ENCODE results near the gene KCND3. TPM values are rescaled to one million over a fixed set of nuclear protein-coding genes. Genes with fewer than 3 reads are reported as not detected.

KCND3 gene
- total RNA-seq, 3 donors from 2014 or later (not counting 1 experiment from before 2014, with no cell fraction given), result 0.07 to 0.16 TPM; not detected in 1

GRCh38 chr1:111909030-111909429, 80.4 kb downstream of the KCND3 start:
- TF ChIP-seq CTCF (IDR thresholded peaks at IDR 0.05), result no peak
- intact Hi-C loops (cut with micrococcal nuclease), result no loop called here
- ATAC-seq (no peak), DNase-seq (no peak)
- no peaks in the 10 kb centered on the region for H3K9me3 ChIP-seq (ENCODE audit: control insufficient read depth, insufficient read depth, low read length)
- H3K4me1 ChIP-seq (ENCODE audit: control insufficient read depth, insufficient read depth, low read length), result no peaks in the 10 kb centered on the region
- H3K27me3 ChIP-seq (ENCODE audit: control insufficient read depth, insufficient read depth, low read length), result no peaks in the 10 kb centered on the region
- H3K4me3 ChIP-seq (ENCODE audit: low read length), result no peak overlapping the region
- no peak overlapping the region for H3K27ac ChIP-seq (ENCODE audit: low read length)
- H3K27me3 Mint-ChIP-seq (ENCODE audit: low read depth in 2 of 2), result peaks cover 12 to 49% of the 10 kb centered on the region in 2 donors
- WGBS (ENCODE audit: insufficient coverage), result 76% methylated on average over 4 of the region's 4 CpGs
- no peaks in the 10 kb centered on the region for H3K9me3 Mint-ChIP-seq
- no peaks in the 10 kb centered on the region for H3K36me3 ChIP-seq (ENCODE audit: control insufficient read depth, insufficient read depth, low read length)
- no peaks in the 10 kb centered on the region for H3K36me3 Mint-ChIP-seq
- H3K4me1 Mint-ChIP-seq, result no peaks in the 10 kb centered on the region
- H3K27ac Mint-ChIP-seq, result no peak overlapping the region
- H3K4me3 Mint-ChIP-seq, result no peak overlapping the region

DNA sequence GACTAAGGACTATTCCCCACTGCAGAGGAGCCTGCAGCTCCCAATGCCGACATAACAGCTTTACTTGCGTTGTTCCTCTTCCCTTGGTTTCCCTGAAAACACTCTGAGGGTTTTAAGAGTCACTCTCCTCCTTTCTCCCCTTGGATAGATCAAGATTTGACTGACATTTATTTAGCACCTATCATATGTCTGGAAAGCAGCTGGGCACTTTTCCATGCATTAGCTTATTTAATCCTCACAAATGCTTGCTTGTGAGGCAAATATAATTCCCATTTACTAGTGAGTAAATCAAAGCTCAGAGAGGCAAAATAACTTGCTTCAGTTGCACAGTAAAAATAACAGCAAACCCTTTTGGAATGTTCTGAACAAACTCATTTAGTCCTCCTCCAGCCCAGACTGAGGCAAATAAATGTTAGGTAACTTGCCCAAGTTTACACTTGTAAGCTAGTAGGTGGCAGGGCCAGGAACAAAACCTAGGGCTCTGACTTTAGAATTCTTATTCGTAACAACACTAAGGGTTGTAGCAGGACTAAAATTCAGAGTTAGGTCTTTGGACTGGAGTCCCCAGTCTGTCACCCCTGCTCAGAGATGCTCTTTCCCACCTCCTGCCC, 81.4 kb downstream of the KCND3 start:
- Histone ChIP-seq H3K27me3 (ENCODE audit: control insufficient read depth, insufficient read depth, low read length) (no peaks in the 10 kb centered on the region), H3K27ac (ENCODE audit: low read length) (no peak overlapping the region), H3K4me1 (ENCODE audit: control insufficient read depth, insufficient read depth, low read length) (no peaks in the 10 kb centered on the region), H3K9me3 (ENCODE audit: control insufficient read depth, insufficient read depth, low read length) (no peaks in the 10 kb centered on the region), H3K36me3 (ENCODE audit: control insufficient read depth, insufficient read depth, low read length) (no peaks in the 10 kb centered on the region), H3K4me3 (ENCODE audit: low read length) (no peak overlapping the region)
- Mint-ChIP-seq H3K27ac (no peak overlapping the region), H3K4me3 (no peak overlapping the region), H3K36me3 (no peaks in the 10 kb centered on the region), H3K4me1 (no peaks in the 10 kb centered on the region), H3K27me3 (ENCODE audit: low read depth in 2 of 2) (peaks cover 12 to 40% of the 10 kb centered on the region in 2 donors), H3K9me3 (no peaks in the 10 kb centered on the region)
- intact Hi-C loops (cut with micrococcal nuclease), result no loop called here
- no peak for DNase-seq
- ATAC-seq, result no peak
- WGBS (ENCODE audit: insufficient coverage), result 84% methylated on average over 3 of the region's 3 CpGs
- no peak for TF ChIP-seq CTCF (IDR thresholded peaks at IDR 0.05)

- Mint-ChIP-seq H3K27ac (no peak overlapping the region), H3K9me3 (no peaks in the 10 kb centered on the region), H3K27me3 (ENCODE audit: low read depth in 2 of 2) (peaks cover 12 to 40% of the 10 kb centered on the region in 2 donors), H3K36me3 (no peaks in the 10 kb centered on the region), H3K4me3 (no peak overlapping the region), H3K4me1 (no peaks in the 10 kb centered on the region)
- WGBS (ENCODE audit: insufficient coverage), result 85% methylated on average over 3 of the region's 3 CpGs
- no peaks in the 10 kb centered on the region for H3K4me1 ChIP-seq (ENCODE audit: control insufficient read depth, insufficient read depth, low read length)
- H3K36me3 ChIP-seq (ENCODE audit: control insufficient read depth, insufficient read depth, low read length), result no peaks in the 10 kb centered on the region
- TF ChIP-seq CTCF (IDR thresholded peaks at IDR 0.05), result no peak
- no peak for DNase-seq
- intact Hi-C loops (cut with micrococcal nuclease), result no loop called here
- no peaks in the 10 kb centered on the region for H3K9me3 ChIP-seq (ENCODE audit: control insufficient read depth, insufficient read depth, low read length)
- no peak for ATAC-seq
- H3K4me3 ChIP-seq (ENCODE audit: low read length), result no peak overlapping the region
- H3K27me3 ChIP-seq (ENCODE audit: control insufficient read depth, insufficient read depth, low read length), result no peaks in the 10 kb centered on the region
- H3K27ac ChIP-seq (ENCODE audit: low read length), result no peak overlapping the region
These were observed 82.1 kb downstream of the KCND3 start for GRCh38 chr1:111907321-111907720.

DNA sequence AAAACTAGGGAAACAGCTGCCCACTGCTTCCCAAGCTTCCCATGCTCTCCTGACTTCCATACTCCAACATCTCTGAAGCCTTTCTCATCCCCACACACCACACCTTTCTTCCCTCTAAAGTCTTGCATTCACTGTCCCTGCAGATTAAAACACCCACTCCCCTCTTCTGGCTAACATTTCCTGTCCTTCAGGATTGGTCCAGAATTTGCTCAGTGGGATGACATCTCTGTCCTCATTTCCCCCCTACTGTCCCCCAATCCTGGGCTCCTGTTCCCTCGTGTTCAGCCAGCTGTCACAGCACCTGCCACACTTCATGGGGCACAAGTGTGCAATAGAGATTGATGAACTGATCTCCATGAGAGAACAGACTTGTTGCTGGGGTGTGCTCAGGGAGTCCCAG, 82.7 kb downstream of the KCND3 start:
- peaks cover 12 to 40% of the 10 kb centered on the region in 2 donors for H3K27me3 Mint-ChIP-seq (ENCODE audit: low read depth in 2 of 2)
- H3K36me3 ChIP-seq (ENCODE audit: control insufficient read depth, insufficient read depth, low read length), result no peaks in the 10 kb centered on the region
- H3K4me1 ChIP-seq (ENCODE audit: control insufficient read depth, insufficient read depth, low read length), result no peaks in the 10 kb centered on the region
- H3K4me3 Mint-ChIP-seq, result no peak overlapping the region
- no peak overlapping the region for H3K27ac ChIP-seq (ENCODE audit: low read length)
- no peaks in the 10 kb centered on the region for H3K27me3 ChIP-seq (ENCODE audit: control insufficient read depth, insufficient read depth, low read length)
- WGBS (ENCODE audit: insufficient coverage), result 50% methylated on average over 1 of the region's 1 CpG
- H3K9me3 ChIP-seq (ENCODE audit: control insufficient read depth, insufficient read depth, low read length), result no peaks in the 10 kb centered on the region
- no peaks in the 10 kb centered on the region for H3K4me1 Mint-ChIP-seq
- no peak overlapping the region for H3K27ac Mint-ChIP-seq
- H3K4me3 ChIP-seq (ENCODE audit: low read length), result no peak overlapping the region
- ATAC-seq, result no peak
- H3K9me3 Mint-ChIP-seq, result no peaks in the 10 kb centered on the region
- no peaks in the 10 kb centered on the region for H3K36me3 Mint-ChIP-seq
- intact Hi-C loops (cut with micrococcal nuclease), result no loop called here
- DNase-seq, result no peak
- no peak for TF ChIP-seq CTCF (IDR thresholded peaks at IDR 0.05)

Data from natural killer cell (primary cell).